SKM-1 (cell line): ENCODE data around the gene VWA3B.
A peak's percentile ranks its signal among the peaks of the same experiment; 100 is the strongest.
"Not testable (repeated sequence)": the region's sequence is repeated elsewhere in the genome, so short reads cannot be mapped to it uniquely, and the experiment has no call there.

Experiments
- DNase-seq: peaks from one replicate; lab custom pipeline; 2025; ENCODE audit not compliant: unreplicated experiment; lab: John Stamatoyannopoulos, UW

Gene VWA3B

DNA sequence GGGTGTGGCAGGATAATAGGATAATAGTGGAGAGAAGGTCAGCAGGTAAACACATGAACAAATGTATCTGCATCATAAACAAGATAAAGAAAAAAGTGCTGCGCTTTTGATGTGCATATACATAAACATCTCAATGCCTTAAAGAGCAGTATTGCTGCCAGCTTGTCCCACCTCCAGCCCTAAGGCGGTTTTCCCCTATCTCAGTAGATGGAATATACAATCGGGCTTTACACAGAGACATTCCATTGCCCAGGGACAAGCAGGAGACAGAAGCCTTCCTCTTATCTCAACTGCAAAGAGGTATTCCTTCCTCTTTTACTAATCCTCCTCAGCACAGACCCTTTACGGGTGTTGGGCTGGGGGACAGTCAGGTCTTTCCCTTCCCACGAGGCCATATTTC, 43.1 kb downstream of the VWA3B start:
- DNase-seq = not testable (repeated sequence)

DNA sequence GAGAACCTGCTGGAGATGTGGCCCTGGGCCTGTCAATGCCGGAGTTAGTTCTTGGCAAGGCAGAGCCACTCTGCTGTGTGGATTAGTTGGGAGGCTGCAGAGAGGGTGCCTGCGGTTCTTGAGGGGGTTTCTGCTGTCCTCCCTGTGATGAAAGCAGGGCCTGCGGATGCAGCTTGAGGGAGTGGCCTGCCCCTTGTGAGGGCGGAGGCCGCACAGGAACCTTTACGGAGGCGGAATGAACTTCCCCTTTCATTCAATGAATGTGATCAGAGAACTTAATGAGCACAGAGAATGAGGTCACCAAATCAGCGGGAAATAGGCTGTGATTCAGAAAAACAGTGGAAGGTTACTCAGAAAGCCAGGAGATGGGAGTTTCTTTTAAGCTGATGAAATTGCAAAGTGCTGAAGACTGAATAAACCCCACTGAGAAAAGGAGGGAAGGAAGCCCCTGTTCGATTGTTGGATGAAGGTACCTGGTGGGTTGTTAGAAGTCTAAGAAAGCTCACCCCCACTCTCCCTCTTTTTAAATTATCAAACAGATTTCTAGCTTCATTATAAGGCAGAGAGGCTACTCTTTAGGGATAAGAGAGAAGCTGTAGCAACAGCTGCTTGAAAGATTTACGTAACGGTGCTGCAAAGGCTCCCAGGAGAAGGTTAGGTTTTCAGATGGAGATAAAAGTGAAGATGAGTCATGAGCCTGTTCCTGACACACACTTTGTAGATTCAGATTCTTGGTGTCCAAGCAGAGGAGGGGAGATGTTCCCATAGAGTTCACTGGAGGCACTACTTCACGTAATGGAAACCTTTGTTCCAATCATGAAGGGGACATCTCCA, 47.4 kb downstream of the VWA3B start:
- peak; percentile 48 for DNase-seq

DNA sequence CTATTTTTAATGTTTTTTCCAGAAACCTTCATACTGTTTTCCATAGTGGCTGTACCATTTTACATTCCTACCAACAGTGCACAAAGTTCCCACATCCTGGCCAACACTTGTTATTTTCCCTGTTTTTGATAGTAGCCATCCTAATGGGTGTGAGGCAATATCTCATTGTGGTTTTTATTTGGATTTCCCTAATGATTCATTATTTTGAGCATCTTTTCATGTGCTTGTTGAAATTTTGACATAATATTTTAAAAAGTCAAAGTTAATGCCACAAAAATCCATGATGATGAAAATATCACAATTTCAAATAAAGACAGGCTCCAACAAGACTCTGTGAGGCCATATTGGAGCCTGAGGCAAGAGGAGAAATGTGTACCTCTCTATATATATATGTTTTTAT, 50.2 kb downstream of the VWA3B start:
- no peak for DNase-seq

DNA sequence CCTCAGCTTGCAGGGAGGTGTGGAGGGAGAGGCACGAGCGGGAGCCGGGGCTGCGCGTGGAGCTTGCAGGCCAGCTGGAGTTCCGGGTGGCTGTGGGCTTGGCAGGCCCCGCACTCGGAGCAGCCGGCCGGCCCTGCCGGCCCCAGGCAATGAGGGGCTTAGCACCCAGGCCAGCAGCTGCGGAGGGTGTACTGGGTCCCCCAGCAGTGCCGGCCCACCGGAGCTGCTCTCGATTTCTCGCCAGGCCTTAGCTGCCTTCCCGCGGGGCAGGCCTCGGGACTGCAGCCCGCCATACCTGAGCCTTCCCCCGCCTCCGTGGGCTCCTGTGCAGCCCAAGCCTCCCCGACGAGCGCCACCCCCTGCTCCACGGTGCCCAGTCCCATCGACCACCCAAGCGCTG, 52.0 kb downstream of the VWA3B start:
- not testable (repeated sequence) for DNase-seq

DNA sequence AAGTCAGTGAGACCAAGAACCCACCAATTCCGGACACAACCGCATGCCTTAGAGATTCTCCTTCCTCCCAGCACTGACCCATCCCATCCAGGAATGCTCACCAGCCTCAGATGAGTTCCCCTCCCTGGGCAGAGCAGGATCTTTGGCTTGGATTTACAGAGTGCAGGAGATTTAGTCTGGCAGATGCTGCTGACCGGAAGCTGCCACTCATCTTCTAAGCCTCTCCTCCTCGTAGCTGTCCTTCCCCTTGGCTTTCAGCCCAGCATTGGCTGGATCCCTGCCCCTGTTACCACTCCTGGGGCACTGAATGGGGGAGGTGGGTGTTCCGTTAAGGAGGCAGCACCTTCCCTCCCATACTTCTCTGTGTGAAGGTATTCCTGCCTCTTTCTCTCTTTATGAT, 53.2 kb downstream of the VWA3B start:
- DNase-seq = no peak

DNA sequence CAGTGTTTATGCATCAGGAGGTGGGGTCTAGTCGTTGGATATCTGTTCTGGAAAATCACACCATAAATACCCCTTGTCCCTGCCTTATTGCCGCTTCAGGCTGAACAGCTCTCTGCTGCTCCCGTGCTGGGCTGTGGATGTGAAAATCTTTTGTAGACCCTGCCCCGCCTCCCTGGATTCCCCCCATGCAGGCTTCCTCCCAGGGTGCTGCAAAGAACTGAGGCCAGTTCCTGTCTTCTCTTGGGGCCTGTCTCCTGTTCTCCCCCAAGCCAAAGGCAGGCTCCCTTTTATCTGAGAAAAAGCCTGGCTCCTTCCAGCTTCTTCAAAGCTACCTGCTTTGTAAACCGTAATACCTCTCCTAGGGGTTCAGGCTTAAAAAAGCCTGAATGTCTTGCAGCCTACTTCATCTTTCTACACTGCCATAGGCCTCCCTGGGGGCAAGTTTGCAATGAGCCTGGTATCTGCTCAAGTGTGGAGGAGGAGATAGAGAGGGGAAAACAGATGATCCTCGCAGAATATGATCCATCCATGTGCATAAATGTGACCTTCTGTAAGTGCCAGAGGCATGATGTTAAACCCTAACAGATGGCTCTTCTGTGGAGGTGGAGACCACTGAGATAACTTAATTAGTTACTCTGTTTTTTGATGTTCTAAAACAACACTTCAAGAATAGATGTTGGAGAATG, 55.3 kb downstream of the VWA3B start:
- no peak for DNase-seq

DNA sequence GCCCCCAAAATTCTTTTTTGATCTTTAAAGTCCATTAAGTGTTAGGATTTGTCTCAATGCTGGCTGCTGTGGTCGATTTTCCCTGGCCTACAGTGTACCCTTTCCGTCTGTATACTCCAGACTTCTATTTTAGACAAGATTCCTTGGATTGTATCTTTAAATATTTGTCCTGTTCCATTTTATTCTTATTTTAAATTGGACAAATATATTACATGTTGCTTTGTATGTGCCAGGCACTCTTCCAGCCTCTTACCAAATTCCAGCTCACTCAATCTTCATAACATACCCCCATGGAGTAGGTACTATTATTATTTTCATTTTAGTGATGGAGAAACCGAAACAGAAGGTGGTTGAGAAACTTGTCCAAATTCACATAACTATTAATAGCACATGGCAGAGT, 58.1 kb downstream of the VWA3B start:
- no peak for DNase-seq

DNA sequence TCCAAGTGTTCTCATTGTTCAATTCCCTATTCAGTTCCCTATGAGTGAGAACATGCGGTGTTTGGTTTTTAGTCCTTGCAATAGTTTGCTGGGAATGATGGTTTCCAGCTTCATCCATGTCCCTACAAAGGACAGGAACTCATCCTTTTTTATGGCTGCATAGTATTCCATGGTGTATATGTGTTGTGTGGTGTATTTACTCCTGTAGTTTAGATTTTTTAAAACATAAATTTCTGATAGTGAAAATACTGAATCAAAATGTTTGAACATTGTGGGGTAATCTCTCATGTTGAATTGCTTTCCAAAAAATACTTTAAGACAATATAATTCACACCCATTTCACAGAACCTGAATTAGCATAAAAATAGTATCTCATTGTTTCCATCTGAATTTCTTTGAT, 60.9 kb downstream of the VWA3B start:
- DNase-seq = not testable (repeated sequence)

DNA sequence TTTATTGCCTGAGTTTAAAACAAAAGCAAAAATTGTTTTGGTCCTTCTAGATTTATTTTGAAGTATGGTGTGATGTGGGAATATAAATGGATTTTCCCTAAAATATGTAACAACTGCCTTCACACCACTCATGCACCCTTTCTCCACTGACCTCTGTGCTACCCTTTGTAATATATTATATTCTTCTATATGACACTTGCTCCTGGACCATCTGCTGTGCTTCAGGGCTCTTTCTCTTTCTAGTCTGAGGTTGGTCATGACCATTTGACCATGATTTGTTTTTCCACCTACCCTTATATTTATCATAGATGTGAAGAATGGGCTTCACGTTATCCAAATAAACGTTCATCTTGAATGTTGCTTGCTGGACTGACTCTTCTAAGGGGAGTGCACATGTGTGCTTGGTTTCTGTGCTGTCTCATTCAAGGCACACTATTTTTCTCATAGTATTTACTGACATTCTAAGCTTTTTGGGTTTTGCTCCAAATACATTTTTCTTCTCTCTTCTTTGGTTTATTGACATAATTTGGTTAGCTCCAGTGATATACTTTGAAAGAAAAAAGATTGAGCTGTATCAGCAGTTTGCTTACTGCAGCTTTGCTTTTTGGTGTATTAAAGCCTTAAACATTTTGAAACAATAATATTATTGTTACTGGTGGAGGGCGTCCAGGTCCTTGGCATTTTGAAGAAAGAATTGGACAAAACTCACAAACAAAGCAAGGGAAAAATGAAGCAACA, 61.8 kb downstream of the VWA3B start:
- DNase-seq = no peak

DNA sequence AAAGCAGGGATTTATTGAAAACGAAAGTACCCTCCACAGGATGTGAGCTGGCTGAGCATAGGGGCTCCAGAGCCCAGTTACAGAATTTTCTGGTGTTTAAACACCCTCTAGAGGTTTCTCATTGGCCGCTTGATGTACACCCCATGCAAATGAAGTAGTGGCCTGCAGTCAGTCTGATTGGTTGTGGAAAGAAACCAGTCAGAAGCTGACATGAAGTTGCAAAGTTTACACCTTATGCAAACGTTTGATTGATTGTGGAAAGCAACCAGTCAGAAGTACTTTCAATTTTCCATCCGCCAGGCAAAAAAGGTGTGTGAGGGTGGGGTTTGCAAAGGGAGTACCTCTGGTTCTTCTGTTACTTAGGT, 62.3 kb downstream of the VWA3B start:
- no peak for DNase-seq

DNA sequence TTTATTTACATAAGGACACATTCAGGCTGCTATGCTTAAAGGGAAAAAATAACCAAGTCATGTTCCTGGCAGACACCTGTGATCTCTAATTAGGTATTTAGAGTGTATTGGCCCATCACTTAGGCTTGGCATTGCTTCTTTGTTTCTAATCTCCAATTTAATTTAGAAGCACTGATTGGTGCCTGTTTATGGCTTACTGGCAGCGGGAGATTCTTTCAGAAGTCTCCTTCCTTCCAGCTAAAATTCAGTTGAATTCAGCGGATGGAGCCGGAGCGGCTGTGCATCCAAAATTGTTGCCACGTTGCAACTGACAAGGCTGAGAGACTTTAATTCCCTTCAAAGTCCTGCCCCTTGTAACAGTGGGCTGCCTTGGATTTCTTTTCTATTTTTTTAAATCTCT, 66.5 kb downstream of the VWA3B start:
- no peak for DNase-seq

DNA sequence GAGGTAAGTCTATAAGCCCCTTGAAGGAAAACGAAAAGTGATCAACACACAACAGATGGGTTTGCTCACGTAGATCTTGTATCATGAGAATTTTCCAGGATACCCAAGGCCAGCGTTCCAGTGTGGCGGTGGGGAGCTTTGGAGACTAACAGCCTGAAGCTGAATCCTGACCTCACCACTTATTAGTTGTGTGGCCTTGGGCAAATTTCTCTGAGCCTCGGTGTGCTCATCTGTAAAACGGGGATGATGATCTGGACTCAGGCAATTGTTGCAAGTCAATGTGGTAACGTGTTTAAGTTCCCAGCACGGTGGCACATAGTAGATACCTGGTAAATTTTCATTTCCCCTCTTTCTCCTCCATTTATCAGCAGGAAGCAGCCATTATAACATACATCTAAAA, 68.3 kb downstream of the VWA3B start:
- no peak for DNase-seq

DNA sequence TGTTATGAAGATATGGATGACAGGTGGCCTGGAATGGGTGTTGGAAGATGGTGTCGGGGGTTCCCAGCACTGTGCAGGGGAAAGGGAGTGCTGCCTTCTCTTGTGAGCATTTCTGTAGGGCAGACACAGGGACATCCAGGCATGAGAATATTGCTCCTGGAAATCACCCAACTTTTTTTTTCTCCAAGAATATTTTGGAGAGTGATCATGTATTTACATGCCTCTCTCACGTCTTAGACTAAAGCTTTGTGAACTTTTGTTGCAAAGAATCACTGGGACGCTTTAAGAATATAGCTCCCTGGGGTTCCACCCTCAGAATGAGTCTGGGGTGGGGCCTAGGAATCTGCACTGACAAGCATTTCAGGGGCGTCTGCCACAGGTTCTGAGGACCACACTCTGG, 68.7 kb downstream of the VWA3B start:
- DNase-seq = no peak

DNA sequence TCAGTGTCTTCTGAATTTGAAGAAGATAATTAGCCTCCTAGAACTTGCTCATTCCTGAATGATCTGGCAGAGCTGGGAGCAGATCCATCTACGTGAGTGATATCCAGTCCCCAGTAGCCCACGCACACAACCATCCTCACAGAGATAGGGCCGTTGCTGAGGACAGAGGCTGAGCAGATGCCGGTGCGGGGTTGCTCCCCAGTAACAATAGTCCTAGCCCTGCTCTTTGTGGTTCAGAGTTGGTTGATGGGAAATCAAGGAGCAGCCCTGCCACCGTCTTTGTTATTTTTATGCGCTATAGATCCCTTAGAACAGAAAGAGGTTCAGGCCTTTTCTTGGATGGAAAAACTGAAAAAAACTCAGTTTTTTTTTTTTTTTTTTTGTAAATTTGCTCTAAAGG, 69.3 kb downstream of the VWA3B start:
- DNase-seq = no peak

DNA sequence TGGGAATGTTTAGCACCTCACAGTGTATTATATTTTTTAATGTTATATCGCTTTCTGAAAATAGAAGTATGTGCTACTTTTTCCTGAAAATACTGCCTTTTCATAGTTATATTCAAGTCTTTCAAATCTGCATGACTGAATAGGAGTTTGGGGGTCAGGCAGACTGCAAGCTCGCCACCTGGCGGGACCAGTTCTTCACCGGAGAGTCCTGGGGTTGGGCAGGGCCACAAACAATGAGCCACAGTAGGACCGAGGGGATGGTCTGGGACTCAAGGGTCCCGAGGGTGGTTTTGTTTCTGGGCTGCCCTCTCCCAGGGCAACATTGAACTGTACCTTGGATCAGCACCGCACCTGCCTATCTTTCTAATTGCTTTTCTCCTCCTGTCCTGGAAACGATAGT, 70.6 kb downstream of the VWA3B start:
- no peak for DNase-seq

DNA sequence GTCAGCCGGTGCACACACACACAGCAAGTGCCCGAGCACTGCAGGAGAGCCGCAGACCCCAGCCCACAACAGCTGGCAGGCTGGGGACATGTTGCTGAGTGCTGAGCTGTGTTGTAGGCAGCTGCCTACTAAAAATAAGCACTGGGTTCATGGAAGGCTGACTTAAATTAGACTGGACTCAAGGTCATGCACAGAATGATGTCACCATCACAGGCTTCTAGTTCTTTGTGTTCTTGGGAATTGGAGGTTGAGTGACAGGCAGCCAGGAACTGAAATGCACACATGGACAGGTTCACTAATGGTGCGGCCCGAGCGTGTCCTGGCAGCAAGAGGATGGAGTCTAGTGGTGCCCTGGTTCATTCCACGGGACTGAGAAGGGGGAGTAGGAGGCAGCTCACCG, 71.3 kb downstream of the VWA3B start:
- no peak for DNase-seq

DNA sequence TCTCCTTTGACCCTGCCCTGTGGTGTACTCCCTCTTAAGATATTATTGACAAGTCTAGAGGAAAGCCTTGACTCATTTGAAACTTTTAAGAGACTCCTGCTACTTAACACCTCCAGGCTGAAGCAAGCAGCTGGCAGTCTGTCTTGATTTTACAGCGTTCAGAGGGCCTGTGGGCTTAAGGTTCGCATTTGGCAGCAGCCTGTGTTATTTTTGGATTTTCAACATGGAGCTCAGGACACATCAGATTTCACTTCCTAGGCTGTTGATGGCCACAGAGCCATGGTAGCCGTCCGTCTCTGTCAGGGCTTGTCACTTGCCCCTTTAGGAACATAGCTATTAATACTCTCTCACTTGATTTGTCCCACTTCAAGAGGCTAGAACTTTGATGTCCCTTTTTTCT, 73.6 kb downstream of the VWA3B start:
- no peak for DNase-seq

DNA sequence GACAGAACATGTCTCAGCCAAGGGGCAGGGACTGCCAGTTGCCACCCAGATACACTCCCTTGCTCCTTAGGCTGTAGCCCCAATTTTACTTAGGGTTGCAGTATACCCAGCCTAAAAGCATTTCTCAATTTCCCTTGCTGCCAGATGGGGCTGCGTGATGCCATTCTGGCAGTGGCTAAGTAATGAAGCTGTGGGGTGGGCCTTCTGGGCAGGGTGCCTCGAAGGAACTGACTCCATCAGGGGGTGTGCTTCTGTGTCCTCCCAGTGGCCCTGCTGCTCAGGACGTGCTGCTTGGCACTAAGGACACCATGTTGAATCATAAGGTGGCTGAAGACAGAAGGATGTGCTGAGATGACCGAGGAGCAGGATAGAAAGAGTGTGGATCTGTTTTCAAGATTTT, 74.2 kb downstream of the VWA3B start:
- no peak for DNase-seq

DNA sequence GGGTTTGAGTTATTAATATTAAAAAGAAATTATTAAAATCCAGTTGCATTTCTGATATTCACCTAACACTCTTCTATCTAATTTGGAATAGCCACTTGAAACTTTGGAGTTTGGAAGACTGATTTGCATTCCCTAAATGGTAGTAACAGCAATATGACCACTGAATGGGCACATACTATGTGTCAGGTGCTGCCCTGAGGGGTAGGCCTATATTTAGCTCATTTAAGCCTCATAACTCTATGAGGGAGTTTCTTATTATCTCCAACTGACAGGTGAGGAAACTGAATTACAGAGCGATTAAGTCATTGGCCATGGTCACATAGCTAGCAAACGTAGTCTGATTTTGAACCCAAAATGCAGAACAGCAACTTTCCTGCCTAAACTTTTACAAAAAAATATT, 77.3 kb downstream of the VWA3B start:
- no peak for DNase-seq

DNA sequence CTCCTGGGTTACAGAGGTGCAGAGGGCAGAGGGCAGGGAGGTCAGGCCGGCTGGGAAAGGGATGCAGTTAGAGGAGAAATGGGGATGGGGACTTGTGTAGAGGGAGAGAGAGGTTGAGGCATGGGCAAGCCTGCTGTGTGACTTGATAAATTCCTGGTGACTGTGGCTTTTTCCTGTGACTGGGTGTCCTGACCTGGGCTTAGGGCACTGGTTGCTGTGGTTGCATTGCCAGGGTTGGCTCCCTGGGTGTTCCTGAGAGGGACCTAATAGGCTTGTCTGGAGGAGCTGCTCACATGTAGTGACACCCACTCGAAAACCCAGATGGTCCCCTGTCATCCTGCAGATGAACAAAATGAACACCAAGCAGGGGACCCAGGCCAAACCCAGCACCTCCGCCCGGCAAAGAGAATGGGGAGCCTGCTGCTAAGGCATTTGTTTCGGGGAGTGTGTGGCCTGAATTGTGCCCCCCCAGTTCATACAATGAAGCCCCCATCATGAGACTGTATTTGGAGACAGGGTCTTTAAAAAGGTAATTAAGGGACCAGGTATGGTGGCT, 78.6 kb downstream of the VWA3B start:
- DNase-seq = no peak

DNA sequence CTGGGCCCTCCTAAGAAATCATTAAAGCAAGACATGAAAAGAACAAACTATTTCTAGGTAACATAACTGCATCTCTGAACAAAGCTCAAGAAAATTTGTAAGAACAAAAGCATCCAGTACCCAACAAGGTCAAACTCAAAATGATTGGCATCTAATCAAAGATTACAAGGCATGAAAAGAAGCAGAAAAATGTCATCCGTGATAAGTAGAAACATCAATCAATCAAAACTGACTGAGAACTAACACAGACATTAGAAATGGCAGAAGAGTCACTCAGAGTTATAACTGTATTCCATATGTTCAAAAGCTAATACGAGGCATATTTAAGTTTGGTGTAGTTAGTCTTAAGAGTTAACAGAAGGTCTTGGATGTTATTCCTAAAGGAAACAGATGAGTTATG, 80.9 kb downstream of the VWA3B start:
- no peak for DNase-seq

DNA sequence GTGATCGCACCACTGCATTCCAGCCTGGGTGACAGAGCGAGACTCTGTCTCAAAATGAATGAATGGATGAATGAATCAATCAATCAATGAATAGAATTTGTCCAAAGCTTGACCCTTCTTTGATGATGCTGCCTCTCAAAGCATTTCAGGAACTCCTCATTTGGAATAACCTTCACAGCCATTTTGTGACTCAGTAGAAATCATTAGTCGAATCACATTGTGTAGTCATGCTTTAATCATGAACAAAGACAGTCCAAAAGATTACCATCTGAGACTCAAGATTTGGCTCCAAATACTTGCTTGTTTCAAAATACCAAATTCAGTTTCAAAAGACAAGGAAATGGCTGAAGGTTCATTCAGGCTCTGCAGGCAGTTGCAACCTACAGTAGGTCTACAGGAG, 83.1 kb downstream of the VWA3B start:
- no peak for DNase-seq
